ENCODE results near the gene INPP5K.

GRCh38 chr17:1478418-1478817 is 38.0 kb downstream of the INPP5K start:
- TF ChIP-seq, protein P1, sequence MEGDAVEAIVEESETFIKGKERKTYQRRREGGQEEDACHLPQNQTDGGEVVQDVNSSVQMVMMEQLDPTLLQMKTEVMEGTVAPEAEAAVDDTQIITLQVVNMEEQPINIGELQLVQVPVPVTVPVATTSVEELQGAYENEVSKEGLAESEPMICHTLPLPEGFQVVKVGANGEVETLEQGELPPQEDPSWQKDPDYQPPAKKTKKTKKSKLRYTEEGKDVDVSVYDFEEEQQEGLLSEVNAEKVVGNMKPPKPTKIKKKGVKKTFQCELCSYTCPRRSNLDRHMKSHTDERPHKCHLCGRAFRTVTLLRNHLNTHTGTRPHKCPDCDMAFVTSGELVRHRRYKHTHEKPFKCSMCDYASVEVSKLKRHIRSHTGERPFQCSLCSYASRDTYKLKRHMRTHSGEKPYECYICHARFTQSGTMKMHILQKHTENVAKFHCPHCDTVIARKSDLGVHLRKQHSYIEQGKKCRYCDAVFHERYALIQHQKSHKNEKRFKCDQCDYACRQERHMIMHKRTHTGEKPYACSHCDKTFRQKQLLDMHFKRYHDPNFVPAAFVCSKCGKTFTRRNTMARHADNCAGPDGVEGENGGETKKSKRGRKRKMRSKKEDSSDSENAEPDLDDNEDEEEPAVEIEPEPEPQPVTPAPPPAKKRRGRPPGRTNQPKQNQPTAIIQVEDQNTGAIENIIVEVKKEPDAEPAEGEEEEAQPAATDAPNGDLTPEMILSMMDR (IDR thresholded peaks at IDR 0.05 in 8 of 11, conservative IDR thresholded peaks at IDR 0.05 in 3 of 11), result no peak
- no peak for TF ChIP-seq POLR2A (IDR thresholded peaks at IDR 0.05)
